ENCODE measurements around the gene CDC14B. TPM values are rescaled to one million over a fixed set of nuclear protein-coding genes. Genes with fewer than 3 reads are reported as not detected.

CDC14B gene
- total and polyA plus RNA-seq, 2 experiments from 2014 or later = 48.5 to 49.4 TPM

DNA sequence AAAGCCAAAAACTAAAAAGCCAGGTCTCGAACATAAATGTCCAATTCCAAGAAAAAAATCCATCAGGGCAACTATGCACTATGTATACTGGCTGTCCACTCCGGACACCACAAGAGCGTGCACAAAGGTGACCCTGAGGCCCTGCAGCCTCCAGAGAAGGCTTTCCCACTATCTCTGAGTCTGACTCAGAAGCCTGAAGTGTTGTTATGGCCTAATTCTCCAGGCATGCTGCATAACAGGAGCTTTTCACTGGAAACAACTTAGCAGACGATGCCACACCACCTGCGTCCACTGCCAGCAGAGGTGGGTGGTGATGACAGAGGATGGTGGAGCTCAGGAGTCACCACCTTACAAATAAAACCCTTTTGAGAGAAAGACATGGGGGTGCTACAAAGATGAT lies 106.0 kb downstream of the CDC14B start:
- Histone ChIP-seq H3K4me1 (ENCODE audit: low read depth) (peaks cover 16% of the 10 kb centered on the region), H3K9me3 (ENCODE audit: low read depth) (no peaks in the 10 kb centered on the region), H3K27me3 (no peaks in the 10 kb centered on the region), H3K4me3 (no peak overlapping the region), H3K27ac (peak overlapping the region; percentile 18), H3K36me3 (peaks cover 8% of the 10 kb centered on the region)
- TF ChIP-seq, protein P1, sequence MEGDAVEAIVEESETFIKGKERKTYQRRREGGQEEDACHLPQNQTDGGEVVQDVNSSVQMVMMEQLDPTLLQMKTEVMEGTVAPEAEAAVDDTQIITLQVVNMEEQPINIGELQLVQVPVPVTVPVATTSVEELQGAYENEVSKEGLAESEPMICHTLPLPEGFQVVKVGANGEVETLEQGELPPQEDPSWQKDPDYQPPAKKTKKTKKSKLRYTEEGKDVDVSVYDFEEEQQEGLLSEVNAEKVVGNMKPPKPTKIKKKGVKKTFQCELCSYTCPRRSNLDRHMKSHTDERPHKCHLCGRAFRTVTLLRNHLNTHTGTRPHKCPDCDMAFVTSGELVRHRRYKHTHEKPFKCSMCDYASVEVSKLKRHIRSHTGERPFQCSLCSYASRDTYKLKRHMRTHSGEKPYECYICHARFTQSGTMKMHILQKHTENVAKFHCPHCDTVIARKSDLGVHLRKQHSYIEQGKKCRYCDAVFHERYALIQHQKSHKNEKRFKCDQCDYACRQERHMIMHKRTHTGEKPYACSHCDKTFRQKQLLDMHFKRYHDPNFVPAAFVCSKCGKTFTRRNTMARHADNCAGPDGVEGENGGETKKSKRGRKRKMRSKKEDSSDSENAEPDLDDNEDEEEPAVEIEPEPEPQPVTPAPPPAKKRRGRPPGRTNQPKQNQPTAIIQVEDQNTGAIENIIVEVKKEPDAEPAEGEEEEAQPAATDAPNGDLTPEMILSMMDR (IDR thresholded peaks at IDR 0.05; ENCODE audit: low read depth, low read length) = no peak
- DNase-seq (ENCODE audit: low read depth in 1 of 2, low spot score in 1 of 2) = peak in 1 of 2 donors; percentile 32

DNA sequence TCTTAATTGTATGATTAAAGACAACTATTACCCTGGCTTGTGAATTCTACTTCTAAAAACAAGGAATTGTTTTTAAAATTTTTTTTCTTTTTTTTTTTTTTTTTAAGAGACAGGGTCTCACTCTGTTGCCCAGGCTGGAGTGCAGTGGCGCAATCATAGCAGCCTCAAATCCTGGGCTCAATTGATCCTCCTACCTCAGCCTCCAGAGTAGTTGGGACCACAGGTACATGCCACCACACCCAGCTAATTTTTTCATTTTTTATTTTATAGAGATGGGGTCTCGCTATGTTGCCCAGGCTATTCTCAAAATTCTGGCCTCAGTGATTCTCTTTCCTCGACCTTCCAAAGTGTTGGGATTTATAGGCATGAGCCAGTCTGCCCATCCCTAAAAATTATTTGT lies 107.4 kb downstream of the CDC14B start:
- H3K9me3 ChIP-seq (ENCODE audit: low read depth) = no peaks in the 10 kb centered on the region
- peaks cover 23% of the 10 kb centered on the region for H3K4me1 ChIP-seq (ENCODE audit: low read depth)
- TF ChIP-seq, protein P1 (IDR thresholded peaks at IDR 0.05; ENCODE audit: low read depth, low read length) = no peak
- H3K36me3 ChIP-seq = peaks cover 8% of the 10 kb centered on the region
- no peak overlapping the region for H3K4me3 ChIP-seq
- no peaks in the 10 kb centered on the region for H3K27me3 ChIP-seq
- no peak for DNase-seq (ENCODE audit: low read depth in 1 of 2, low spot score in 1 of 2)
- H3K27ac ChIP-seq = no peak overlapping the region

DNA sequence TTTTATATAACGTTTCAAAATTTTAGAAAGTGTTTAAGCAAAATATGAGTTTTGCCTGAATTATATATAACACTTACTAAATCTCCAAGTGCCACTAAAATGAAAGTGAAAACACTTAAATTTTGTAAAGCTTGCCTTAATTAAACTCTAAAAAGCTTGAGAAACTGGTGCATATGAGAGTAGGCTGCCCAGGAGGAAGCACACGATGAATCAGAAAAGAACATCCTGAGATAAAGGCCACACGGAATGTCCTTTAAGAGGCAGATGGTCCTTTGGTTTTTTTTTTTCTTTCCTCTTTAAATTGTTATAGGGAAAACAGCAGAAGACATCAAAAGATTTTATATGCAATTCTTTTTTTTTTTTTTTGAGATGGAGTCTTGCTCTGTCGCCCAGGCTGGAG lies 109.4 kb downstream of the CDC14B start:
- Histone ChIP-seq H3K27me3 (no peaks in the 10 kb centered on the region), H3K36me3 (peaks cover 8% of the 10 kb centered on the region), H3K27ac (peak overlapping the region; percentile 92), H3K9me3 (ENCODE audit: low read depth) (no peaks in the 10 kb centered on the region), H3K4me3 (no peak overlapping the region), H3K4me1 (ENCODE audit: low read depth) (peaks cover 23% of the 10 kb centered on the region)
- no peak for DNase-seq (ENCODE audit: low read depth in 1 of 2, low spot score in 1 of 2)
- TF ChIP-seq, protein P1 (IDR thresholded peaks at IDR 0.05; ENCODE audit: low read depth, low read length) = no peak

DNA sequence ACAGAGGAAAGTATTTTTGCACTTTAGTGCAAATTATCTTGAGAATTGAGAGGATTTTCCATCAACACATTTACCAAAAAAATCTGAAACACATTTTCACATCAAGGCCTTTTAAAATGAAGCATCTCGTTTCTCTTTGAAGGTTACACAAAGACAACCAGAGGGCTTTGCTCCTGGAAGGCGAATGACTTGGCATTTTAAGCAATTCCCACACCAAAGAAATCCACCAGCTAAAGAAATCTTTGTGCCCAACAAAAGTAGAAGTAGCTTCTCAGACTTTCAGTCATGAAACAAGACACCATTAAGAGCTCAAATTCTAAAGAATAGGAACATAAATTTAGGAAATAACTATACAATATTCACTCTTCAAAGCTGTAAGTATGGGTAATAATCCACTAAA lies 109.8 kb downstream of the CDC14B start:
- Histone ChIP-seq H3K4me3 (no peak overlapping the region), H3K9me3 (ENCODE audit: low read depth) (no peaks in the 10 kb centered on the region), H3K36me3 (peaks cover 7% of the 10 kb centered on the region), H3K27ac (peak overlapping the region; percentile 92), H3K27me3 (no peaks in the 10 kb centered on the region), H3K4me1 (ENCODE audit: low read depth) (peaks cover 23% of the 10 kb centered on the region)
- TF ChIP-seq, protein P1 (IDR thresholded peaks at IDR 0.05; ENCODE audit: low read depth, low read length) = no peak
- no peak for DNase-seq (ENCODE audit: low read depth in 1 of 2, low spot score in 1 of 2)

DNA sequence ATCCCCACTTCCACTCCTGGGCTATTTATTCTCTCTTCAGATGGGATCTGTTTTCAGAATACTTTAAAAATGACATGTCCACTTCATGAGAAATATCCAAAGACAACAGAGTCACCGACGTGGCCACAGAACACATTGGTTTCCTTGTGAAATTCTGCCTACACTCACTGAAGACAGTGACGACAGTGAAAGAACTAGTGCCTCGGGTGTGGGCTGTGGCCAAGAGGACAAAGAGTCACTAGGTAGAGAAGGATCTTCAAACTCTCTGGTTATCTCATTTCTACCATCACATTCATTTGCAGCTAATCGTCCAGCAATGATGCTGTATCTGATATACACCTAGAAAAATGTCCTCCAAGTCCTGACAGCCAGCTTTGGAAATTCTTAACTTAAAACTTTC lies 110.6 kb downstream of the CDC14B start:
- no peak for DNase-seq (ENCODE audit: low read depth in 1 of 2, low spot score in 1 of 2)
- H3K4me3 ChIP-seq = no peak overlapping the region
- TF ChIP-seq, protein P1 (IDR thresholded peaks at IDR 0.05; ENCODE audit: low read depth, low read length) = no peak
- H3K27ac ChIP-seq = peak overlapping the region; percentile 92
- H3K9me3 ChIP-seq (ENCODE audit: low read depth) = no peaks in the 10 kb centered on the region
- H3K4me1 ChIP-seq (ENCODE audit: low read depth) = peaks cover 23% of the 10 kb centered on the region
- peaks cover 4% of the 10 kb centered on the region for H3K36me3 ChIP-seq
- H3K27me3 ChIP-seq = no peaks in the 10 kb centered on the region
